ENCODE measurements around the gene UBE2L3. TPM values are rescaled to one million over a fixed set of nuclear protein-coding genes. Genes with fewer than 3 reads are reported as not detected.
"Not testable (repeated sequence)": the region's sequence is repeated elsewhere in the genome, so short reads cannot be mapped to it uniquely, and the experiment has no call there.

The UBE2L3 gene
- polyA plus RNA-seq, 1 of the 3 experiments (the other 2 are of a cell fraction), result 41.2 TPM

- ChIA-PET POLR2A (no interaction called here), CTCF (interaction anchor here (1.2 to 8.3 kb wide), 3 partner anchors 10 to 12 kb away, joined by 3 to 145 read pairs (median 7); partner anchors contain the start of genes CCDC116 and YDJC)
- H3K36me3 ChIP-seq (replicated peaks in 1 of 2; ENCODE audit: control insufficient read depth in 1 of 2, insufficient read depth in 2 of 2, low read length in 1 of 2), result no peaks in the 10 kb centered on the region
- TF ChIP-seq YY1 (IDR thresholded peaks at IDR 0.05; ENCODE audit: low read depth) (no peak), TCF12 (IDR thresholded peaks at IDR 0.05) (no peak), GABPA (IDR thresholded peaks at IDR 0.05; ENCODE audit: low read depth) (no peak), EZH2phosphoT487 (IDR thresholded peaks at IDR 0.05; ENCODE audit: borderline replicate concordance, low read depth) (no peak), SIN3A (IDR thresholded peaks at IDR 0.05; ENCODE audit: borderline replicate concordance, low read depth, low read length) (no peak), MEF2A (IDR thresholded peaks at IDR 0.05; ENCODE audit: borderline replicate concordance, low read depth) (no peak), RAD21 (IDR thresholded peaks at IDR 0.05; ENCODE audit: low read length) (no peak), IRF3 (IDR thresholded peaks at IDR 0.05; ENCODE audit: low read depth, low read length) (no peak), GATA2 (CRISPR knock-in tag; IDR thresholded peaks at IDR 0.05) (no peak), TAF1 (IDR thresholded peaks at IDR 0.05; ENCODE audit: borderline replicate concordance, low read depth, low read length) (no peak), PBX3 (IDR thresholded peaks at IDR 0.05) (no peak), POLR2AphosphoS5 (IDR thresholded peaks at IDR 0.05; ENCODE audit: low read depth, low read length) (no peak), USF1 (IDR thresholded peaks at IDR 0.05; ENCODE audit: borderline replicate concordance, low read depth) (no peak), FOSL2 (IDR thresholded peaks at IDR 0.05; ENCODE audit: borderline replicate concordance, low read depth) (no peak), CHD2 (IDR thresholded peaks at IDR 0.05; ENCODE audit: low read length, partially characterized antibody) (no peak)
- no peak overlapping the region for H3K9ac ChIP-seq
- no peaks in the 10 kb centered on the region for H3K9me2 ChIP-seq
- no peak overlapping the region for H3K4me3 ChIP-seq (ENCODE audit: low read depth in 2 of 2, low read length in 1 of 2)
- H3F3A ChIP-seq (replicated peaks; ENCODE audit: insufficient read depth), result peaks cover 11% of the 10 kb centered on the region
- no peaks in the 10 kb centered on the region for H3K9me3 ChIP-seq
- no peak overlapping the region for H3K4me2 ChIP-seq
- DNase-seq, result no peak
- H3K27ac ChIP-seq (ENCODE audit: low read depth in 2 of 2, low read length in 1 of 2), result no peak overlapping the region
- H3K4me1 ChIP-seq (ENCODE audit: control insufficient read depth in 1 of 2, insufficient read depth in 2 of 2, low read depth in 1 of 2, low read length in 1 of 2), result peaks cover 5 to 8% of the 10 kb centered on the region in 2 experiments; a peak in 2 of 4 replicates
- H4K20me1 ChIP-seq (ENCODE audit: insufficient read depth), result no peaks in the 10 kb centered on the region
- no peaks in the 10 kb centered on the region for H3K27me3 ChIP-seq (ENCODE audit: insufficient read depth)
- H3K79me2 ChIP-seq (ENCODE audit: insufficient read depth), result no peaks in the 10 kb centered on the region
- no peak overlapping the region for H2AFZ ChIP-seq (ENCODE audit: low read depth)
- 86% methylated on average over 16 of the region's 17 CpGs for WGBS (ENCODE audit: low lambda C conversion rate)
Measured at GRCh38 chr22:21636629-21637218, 69.2 kb downstream of the UBE2L3 start.

- H3K79me2 ChIP-seq (ENCODE audit: insufficient read depth); H3K9ac ChIP-seq; H3K36me3 ChIP-seq (replicated peaks in 1 of 2; ENCODE audit: control insufficient read depth in 1 of 2, insufficient read depth in 2 of 2, low read length in 1 of 2); H3K9me2 ChIP-seq; H4K20me1 ChIP-seq (ENCODE audit: insufficient read depth); H3K4me1 ChIP-seq (ENCODE audit: control insufficient read depth in 1 of 2, insufficient read depth in 2 of 2, low read depth in 1 of 2, low read length in 1 of 2); H3K9me3 ChIP-seq; H3K4me3 ChIP-seq (ENCODE audit: low read depth in 2 of 2, low read length in 1 of 2); H3K27ac ChIP-seq (ENCODE audit: low read depth in 2 of 2, low read length in 1 of 2); H3K4me2 ChIP-seq; H2AFZ ChIP-seq (ENCODE audit: low read depth); DNase-seq; H3K27me3 ChIP-seq (ENCODE audit: insufficient read depth); POLR2A ChIA-PET: not testable (repeated sequence)
- 62% methylated on average over 2 of the region's 2 CpGs for WGBS (ENCODE audit: low lambda C conversion rate)
- CTCF ChIA-PET, result interaction anchor here (1.4 to 8.3 kb wide), 2 partner anchors 9 to 10 kb away, joined by 7 to 145 read pairs; partner anchors contain the start of genes CCDC116 and YDJC
- peaks cover 11% of the 10 kb centered on the region for H3F3A ChIP-seq (replicated peaks; ENCODE audit: insufficient read depth)
Measured at GRCh38 chr22:21637450-21637849, 69.9 kb downstream of the UBE2L3 start.
